K562 (cell line): Measurements from ENCODE around the gene ATAD3B. TPM values are rescaled to one million over a fixed set of nuclear protein-coding genes. Genes with fewer than 3 reads are reported as not detected.
A peak's percentile ranks its signal among the peaks of the same experiment; 100 is the strongest.

Source experiments
- ATAC-seq: fragments of 200-7000 bp; cut with Tn5 transposase; 3 replicates; pipeline ENCODE4 v1.9.1; 2020; ENCODE audit warnings: moderate library complexity
- BruUV-seq: library from RNA; stranded (reverse); fragments of 400-500 nt; replicated peaks from 2 replicates; lab custom pipeline; 2021; lab: Mats Ljungman, UMichigan
- CTCF ChIA-PET: fragments of 300-600 bp; formaldehyde crosslinking; extraction: SDS; loops from one replicate; lab custom pipeline; 2021; ENCODE audit warnings: low intra/inter-chr PET ratio; lab: Yijun Ruan, JAX
- POLR2A ChIA-PET: fragments of 300-600, 350-650 bp; sonication (Branson Sonifier 250); formaldehyde crosslinking; extraction: SDS; loops from one replicate; lab custom pipeline; 2021; ENCODE audit warnings: antibody characterized with exemption, inconsistent platforms; lab: Yijun Ruan, JAX
- DNase-seq, 4 experiments: peaks; one replicate each; pipeline versions ENCODE4 v3.0.0 to v3.0.0-alpha.2; 2011 to 2018; ENCODE audit warnings: low spot score in 3 of 4, mixed read lengths in 3 of 4; ENCODE audit errors: extremely low read depth in 1 of 4
- FAIRE-seq: peaks from 2 replicates; lab custom pipeline; 2011; peaks lifted over from hg19 to GRCh38; lab: Jason Lieb, UNC
- H2AFZ ChIP-seq: 2 replicates; pipeline ENCODE4 v1.6.0; 2011; ENCODE audit warnings: low read depth, low read length, control low read depth, inconsistent platforms
- H3K27ac ChIP-seq: fragments of 200-600 bp; 3 replicates; pipeline ENCODE4 v1.8.0; 2011; ENCODE audit warnings: low read depth, mild to moderate bottlenecking, control low read depth, inconsistent platforms, low read length, moderate library complexity, mixed read lengths; ENCODE audit errors: extremely low read depth
- H3K27me3 ChIP-seq, 2 experiments: fragments of 300-600 bp in 1 of 2; 2 replicates in 1 of 2; 3 replicates in 1 of 2; pipeline versions ENCODE4 v1.6.0 to v1.8.0; 2011; ENCODE audit warnings: inconsistent platforms in 2 of 2, low read length in 2 of 2, mild to moderate bottlenecking in 1 of 2, mixed read lengths in 1 of 2, moderate library complexity in 1 of 2; ENCODE audit not compliant: control insufficient read depth in 2 of 2, insufficient read depth in 2 of 2
- H3K36me3 ChIP-seq: fragments of 300-600 bp; 3 replicates; pipeline ENCODE4 v1.8.0; 2011; ENCODE audit warnings: mild to moderate bottlenecking, low read length, inconsistent platforms; ENCODE audit not compliant: control insufficient read depth, insufficient read depth
- H3K4me1 ChIP-seq, 2 experiments: fragments of 200-600 bp in 1 of 2; replicated peaks in 1 of 2; 2 replicates in 1 of 2; 3 replicates in 1 of 2; pipeline versions ENCODE4 v1.5.1 to v1.8.0; 2011; ENCODE audit warnings: inconsistent platforms in 2 of 2, low read length in 2 of 2, mild to moderate bottlenecking in 1 of 2, mixed read lengths in 1 of 2, moderate library complexity in 1 of 2; ENCODE audit not compliant: control insufficient read depth in 2 of 2, insufficient read depth in 2 of 2
- H3K4me2 ChIP-seq: 2 replicates; pipeline ENCODE4 v1.6.1; 2011; ENCODE audit warnings: low read length, control low read depth, inconsistent platforms, mixed read lengths; ENCODE audit not compliant: insufficient read depth
- H3K4me3 ChIP-seq: fragments of 200-600 bp; sonication (generic), shearing (Covaris generic); 2 replicates; pipeline ENCODE4 v1.5.1; 2016; ENCODE audit warnings: control low read depth, inconsistent platforms
- H3K79me2 ChIP-seq: fragments of 200-600 bp; 3 replicates; pipeline ENCODE4 v1.8.0; 2011; ENCODE audit warnings: low read length, inconsistent platforms; ENCODE audit not compliant: control insufficient read depth, insufficient read depth
- H3K9ac ChIP-seq, 2 experiments: 2 replicates each; pipeline versions ENCODE4 v1.6.0 to v1.6.1; 2011; ENCODE audit warnings: low read depth in 2 of 2, low read length in 2 of 2, control low read depth in 1 of 2, inconsistent platforms in 1 of 2, mild to moderate bottlenecking in 1 of 2, mixed read lengths in 1 of 2; ENCODE audit not compliant: insufficient read depth in 1 of 2
- H3K9me1 ChIP-seq: one replicate; pipeline ENCODE4 v1.6.0; 2011; ENCODE audit warnings: inconsistent platforms, mild to moderate bottlenecking, low read length, moderate library complexity; ENCODE audit not compliant: control insufficient read depth, insufficient read depth
- H3K9me3 ChIP-seq: replicated peaks from 2 replicates; pipeline ENCODE4 v1.5.1; 2011; ENCODE audit warnings: low read depth, low read length, inconsistent platforms; ENCODE audit not compliant: control insufficient read depth, insufficient read depth
- H4K20me1 ChIP-seq: replicated peaks from 2 replicates; pipeline ENCODE4 v1.6.1; 2011; ENCODE audit warnings: low read length, inconsistent platforms, mixed read lengths; ENCODE audit not compliant: control insufficient read depth, insufficient read depth
- BHLHE40 ChIP-seq: IDR thresholded peaks from 2 replicates; pipeline ENCODE4 v1.6.1; 2011; ENCODE audit warnings: low read length, improper control_type of control experiment
- DPF2 ChIP-seq: fragments of 450-650 bp; IDR thresholded peaks from 2 replicates; pipeline ENCODE4 v1.6.1; 2016
- E2F6 ChIP-seq, 2 experiments: IDR thresholded peaks; 2 replicates each; pipeline ENCODE4 v1.6.1; 2011; ENCODE audit warnings: borderline replicate concordance in 1 of 2, control low read depth in 1 of 2, low read depth in 1 of 2, low read length in 1 of 2, mild to moderate bottlenecking in 1 of 2, mixed read lengths in 1 of 2, moderate library complexity in 1 of 2; ENCODE audit not compliant: insufficient read depth in 1 of 2, insufficient read length in 1 of 2, poor library complexity in 1 of 2, severe bottlenecking in 1 of 2; ENCODE audit errors: extremely low read depth in 1 of 2
- ESRRA ChIP-seq: fragments of 450-650 bp; IDR thresholded peaks from 2 replicates; pipeline ENCODE4 v1.6.1; 2014; ENCODE audit warnings: low read depth, mild to moderate bottlenecking, moderate library complexity, borderline replicate concordance
- ETV1 ChIP-seq: fragments of 450-650 bp; conservative IDR thresholded peaks from 2 replicates; pipeline ENCODE4 v1.6.1; 2016; ENCODE audit warnings: missing genetic modification characterization, control low read depth, low read depth, missing compliant biosample characterization
- ETV5 ChIP-seq: sonication (generic); formaldehyde crosslinking; IDR thresholded peaks from 2 replicates; pipeline ENCODE4 v1.4.0; 2020; ENCODE audit warnings: low read depth, mild to moderate bottlenecking, missing genetic modification reagents
- GTF2E2 ChIP-seq: fragments of 200-800 bp; sonication (Bioruptor generic); IDR thresholded peaks from 2 replicates; pipeline ENCODE4 v1.6.1; 2016; ENCODE audit warnings: missing genetic modification characterization, missing compliant biosample characterization
- HLTF ChIP-seq: fragments of 450-650 bp; IDR thresholded peaks from 2 replicates; pipeline ENCODE4 v1.6.1; 2016
- HMG20B ChIP-seq: fragments of 250-450 bp; sonication (Bioruptor Pico); IDR thresholded peaks from 2 replicates; pipeline ENCODE4 v1.5.0; 2021; ENCODE audit warnings: mild to moderate bottlenecking
- IRF2 ChIP-seq: sonication (generic); formaldehyde crosslinking; IDR thresholded peaks from 2 replicates; pipeline ENCODE4 v1.8.1; 2022; ENCODE audit warnings: mild to moderate bottlenecking, missing genetic modification reagents
- KAT2B ChIP-seq: IDR thresholded peaks from one replicate; pipeline ENCODE4 v1.6.1; 2012; ENCODE audit warnings: low read depth, mild to moderate bottlenecking, control low read depth, inconsistent platforms, low read length, moderate library complexity
- MAX ChIP-seq: sonication (generic); formaldehyde crosslinking; IDR thresholded peaks from 2 replicates; pipeline ENCODE4 v1.9.0; 2022; ENCODE audit warnings: mild to moderate bottlenecking, missing genetic modification reagents
- MBD2 ChIP-seq: sonication (generic); IDR thresholded peaks from 2 replicates; pipeline ENCODE4 v1.6.1; 2016; ENCODE audit warnings: low read depth, borderline replicate concordance
- NFE2 ChIP-seq: IDR thresholded peaks from 2 replicates; pipeline ENCODE4 v1.6.1; 2014; ENCODE audit warnings: antibody characterized with exemption, low read depth
- RHOXF2B ChIP-seq: fragments of 250-450 bp; sonication (Bioruptor Pico); conservative IDR thresholded peaks from 2 replicates; pipeline ENCODE4 v1.5.1; 2021
- TARDBP ChIP-seq: fragments of 450-650 bp; IDR thresholded peaks from 2 replicates; pipeline ENCODE4 v1.6.1; 2016
- ZNF143 ChIP-seq: sonication (generic); formaldehyde crosslinking; IDR thresholded peaks from 2 replicates; pipeline ENCODE4 v1.9.0; 2022; ENCODE audit warnings: mild to moderate bottlenecking, missing genetic modification reagents
- ZNF551 ChIP-seq: fragments of 250-450 bp; sonication (Bioruptor Pico); IDR thresholded peaks from 2 replicates; pipeline ENCODE4 v1.5.0; 2021; ENCODE audit warnings: mild to moderate bottlenecking, moderate library complexity
- ZNF644 ChIP-seq: fragments of 200-800 bp; sonication (Bioruptor generic); IDR thresholded peaks from 2 replicates; pipeline ENCODE4 v1.6.1; 2016; ENCODE audit warnings: low read depth, missing genetic modification characterization, missing compliant biosample characterization
- WGBS: fragments of 100-300 bp; shearing (Covaris generic); methylation state at CpG from one replicate; pipeline ENCODE4 v1.1.6; 2016; ENCODE audit warnings: low coverage, mixed read lengths; ENCODE audit not compliant: insufficient coverage; ENCODE audit errors: missing lambda C conversion rate; 5-methylcytosine and 5-hydroxymethylcytosine counted together
- in situ Hi-C: fragments of 300-500 bp; cut with MboI; formaldehyde crosslinking; loops from 4 replicates; pipeline ENCODE4 v1.15.0; 2018; ENCODE audit warnings: inconsistent platforms, mixed read lengths
- intact Hi-C: fragments of 100-400 bp; cut with micrococcal nuclease; formaldehyde crosslinking; loops from 2 replicates; pipeline ENCODE4 v1.14.2; 2022
- polyA plus RNA-seq, 8 experiments: library from polyadenylated mRNA; depleted of rRNA in 4 of 8; stranded (reverse) in 5 of 8; unstranded in 3 of 8; fragments of >200 nt; fragmentation: Nextera tagmentation in 2 of 8; fragmentation: Illumina TruSeq in 1 of 8; extraction: Ambion mirVana in 2 of 8; extraction: Trizol in 1 of 8; gene quantifications; 2 replicates each; pipeline versions ENCODE4 v1.2.1 to v1.2.3, GENCODE V29; 2011 to 2014; ENCODE audit warnings: inconsistent platforms in 1 of 8, missing spikeins in 1 of 8
- total RNA-seq, 7 experiments: library from RNA; depleted of rRNA in 6 of 7; stranded (reverse); fragments of >200 nt in 6 of 7; fragmentation: Illumina TruSeq in 2 of 7; extraction: Trizol in 2 of 7; gene quantifications; 2 replicates each; pipeline versions ENCODE4 v1.2.1 to v1.2.3, GENCODE V29; 2011 to 2021; ENCODE audit warnings: low replicate concordance in 1 of 7
- TF ChIP-seq, protein P1 (sequence below): fragments of 450-650 bp; IDR thresholded peaks from 2 replicates; pipeline ENCODE4 v1.6.1; 2016; ENCODE audit warnings: low read depth, mild to moderate bottlenecking, moderate library complexity
- TF ChIP-seq, protein P2 (sequence below): fragments of 250-450 bp; sonication (Bioruptor Pico); IDR thresholded peaks from 2 replicates; pipeline ENCODE4 v1.4.0; 2020; ENCODE audit warnings: borderline replicate concordance

The ATAD3B gene
- total and polyA plus RNA-seq, 9 of the 15 experiments (the other 6 are each of a cell fraction or from before 2014, with no cell fraction given): 0.07 to 113 (median 27.7) TPM

- no peak for TF ChIP-seq MBD2
- no peak for TF ChIP-seq NFE2
- no peak for TF ChIP-seq GTF2E2
- TF ChIP-seq ESRRA: no peak
- peak; percentile 38; the same call in 1 of the 2 replicates for TF ChIP-seq MAX
- no peak for TF ChIP-seq TARDBP
- 0 out of 2 replicates have a peak, but pooled peaks have one; percentile 49 for TF ChIP-seq ZNF143
- no peak for TF ChIP-seq KAT2B
- TF ChIP-seq HMG20B (CRISPR knock-in tag): no peak
- TF ChIP-seq ETV1 (tag): no peak
- TF ChIP-seq IRF2 (CRISPR knock-in tag): no peak
- no peak for TF ChIP-seq ETV5 (CRISPR knock-in tag)
- no peak for TF ChIP-seq ZNF551 (CRISPR knock-in tag)
Observed at GRCh38 chr1:1537626-1538250, 66.2 kb downstream of the ATAD3B start (continued).

GRCh38 chr1:1538334-1538733 lies 66.8 kb downstream of the ATAD3B start:
- in situ Hi-C loops: no loop called here
- Histone ChIP-seq H3K9ac (no peak overlapping the region), H3K27ac (no peak overlapping the region; the same call in 2 of the 3 replicates), H3K27me3 (no peaks in the 10 kb centered on the region), H3K4me3 (no peak overlapping the region), H3K36me3 (peaks cover 53% of the 10 kb centered on the region), H3K79me2 (no peaks in the 10 kb centered on the region), H4K20me1 (no peaks in the 10 kb centered on the region), H3K4me2 (no peak overlapping the region), H3K9me1 (no peaks in the 10 kb centered on the region), H3K4me1 (peaks cover 0 to 54% of the 10 kb centered on the region in 2 experiments; a peak in 2 of 5 replicates), H3K9me3 (no peaks in the 10 kb centered on the region; the same call in 1 of the 2 replicates), H2AFZ (no peak overlapping the region)
- CTCF ChIA-PET: no interaction called here
- intact Hi-C loops: no loop called here
- no TSS peak for BruUV-seq
- ATAC-seq (no peak), FAIRE-seq (no peak), DNase-seq (no peak)
- POLR2A ChIA-PET: no interaction called here
- 93% methylated on average over 20 of the region's 23 CpGs for WGBS
- TF ChIP-seq ZNF644 (tag) (no peak), DPF2 (no peak), RHOXF2B (CRISPR knock-in tag) (no peak), HLTF (no peak), BHLHE40 (no peak), E2F6 (IDR thresholded peaks at IDR 0.05; ENCODE audit: borderline replicate concordance in 1 of 2, extremely low read depth in 1 of 2, insufficient read depth in 1 of 2, insufficient read length in 1 of 2, low read depth in 1 of 2, low read length in 1 of 2, poor library complexity in 1 of 2, severe bottlenecking in 1 of 2) (no peak)
- TF ChIP-seq, protein P1, sequence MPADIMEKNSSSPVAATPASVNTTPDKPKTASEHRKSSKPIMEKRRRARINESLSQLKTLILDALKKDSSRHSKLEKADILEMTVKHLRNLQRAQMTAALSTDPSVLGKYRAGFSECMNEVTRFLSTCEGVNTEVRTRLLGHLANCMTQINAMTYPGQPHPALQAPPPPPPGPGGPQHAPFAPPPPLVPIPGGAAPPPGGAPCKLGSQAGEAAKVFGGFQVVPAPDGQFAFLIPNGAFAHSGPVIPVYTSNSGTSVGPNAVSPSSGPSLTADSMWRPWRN: no peak
- TF ChIP-seq, protein P2, sequence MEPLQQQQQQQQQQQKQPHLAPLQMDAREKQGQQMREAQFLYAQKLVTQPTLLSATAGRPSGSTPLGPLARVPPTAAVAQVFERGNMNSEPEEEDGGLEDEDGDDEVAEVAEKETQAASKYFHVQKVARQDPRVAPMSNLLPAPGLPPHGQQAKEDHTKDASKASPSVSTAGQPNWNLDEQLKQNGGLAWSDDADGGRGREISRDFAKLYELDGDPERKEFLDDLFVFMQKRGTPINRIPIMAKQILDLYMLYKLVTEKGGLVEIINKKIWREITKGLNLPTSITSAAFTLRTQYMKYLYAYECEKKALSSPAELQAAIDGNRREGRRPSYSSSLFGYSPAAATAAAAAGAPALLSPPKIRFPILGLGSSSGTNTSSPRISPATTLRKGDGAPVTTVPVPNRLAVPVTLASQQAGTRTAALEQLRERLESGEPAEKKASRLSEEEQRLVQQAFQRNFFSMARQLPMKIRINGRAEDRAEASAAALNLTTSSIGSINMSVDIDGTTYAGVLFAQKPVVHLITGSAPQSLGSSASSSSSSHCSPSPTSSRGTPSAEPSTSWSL (CRISPR knock-in tag): no peak
